ENCODE measurements around the gene TTC21A.

GRCh38 chr3:39109086-39109485 lies 1.6 kb downstream of the TTC21A start:
- no peak for TF ChIP-seq CREM (IDR thresholded peaks at IDR 0.05; ENCODE audit: low read depth)
- TF ChIP-seq CTCF (IDR thresholded peaks at IDR 0.05 in 2 of 3, conservative IDR thresholded peaks at IDR 0.05 in 1 of 3; ENCODE audit: control insufficient read depth in 2 of 3, extremely low read depth in 1 of 3, insufficient read depth in 1 of 3, low read depth in 3 of 3, low read length in 3 of 3), result no peak
- no peak for TF ChIP-seq ZNF384 (IDR thresholded peaks at IDR 0.05; ENCODE audit: borderline replicate concordance, low read depth, low read length)
- no peak for TF ChIP-seq POLR2AphosphoS5 (IDR thresholded peaks at IDR 0.05; ENCODE audit: low read length)
